HG03439 (cell line): ENCODE data around the gene INHBC.

Source experiments
- ATAC-seq: cut with Tn5 transposase; IDR thresholded peaks from one replicate; pipeline ENCODE4 v1.9.1; 2021; ENCODE audit warnings: mild to moderate bottlenecking, moderate library complexity; ENCODE audit not compliant: unreplicated experiment

INHBC gene

DNA sequence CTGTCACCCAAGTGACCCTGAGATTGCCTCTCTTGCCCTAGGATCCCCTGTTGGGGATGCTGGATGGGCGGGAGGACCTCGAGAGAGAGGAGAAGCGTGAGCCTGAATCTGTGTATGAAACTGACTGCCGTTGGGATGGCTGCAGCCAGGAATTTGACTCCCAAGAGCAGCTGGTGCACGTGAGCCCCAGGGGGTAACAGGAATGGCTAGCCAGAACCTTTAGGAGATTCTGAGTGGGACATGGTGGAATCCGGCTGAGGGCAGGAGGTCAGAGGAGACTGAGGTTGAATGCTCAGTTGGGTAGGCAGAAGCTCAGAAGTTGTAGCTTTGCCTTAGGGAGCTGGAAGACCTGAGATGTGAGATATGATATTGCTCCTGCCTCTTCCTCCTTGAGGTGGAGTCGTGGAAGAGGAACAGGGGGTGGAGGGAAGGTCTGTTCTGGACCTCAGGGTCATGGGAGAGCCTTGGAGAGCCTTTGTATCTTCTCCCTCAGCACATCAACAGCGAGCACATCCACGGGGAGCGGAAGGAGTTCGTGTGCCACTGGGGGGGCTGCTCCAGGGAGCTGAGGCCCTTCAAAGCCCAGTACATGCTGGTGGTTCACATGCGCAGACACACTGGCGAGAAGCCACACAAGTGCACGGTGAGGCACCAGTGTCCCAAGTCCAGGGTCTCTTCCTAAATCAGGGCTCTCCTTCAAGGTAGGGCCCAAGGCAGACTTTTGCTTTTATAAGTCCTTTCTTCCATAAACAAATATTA is 31.3 kb downstream of the INHBC start:
- no peak for ATAC-seq

DNA sequence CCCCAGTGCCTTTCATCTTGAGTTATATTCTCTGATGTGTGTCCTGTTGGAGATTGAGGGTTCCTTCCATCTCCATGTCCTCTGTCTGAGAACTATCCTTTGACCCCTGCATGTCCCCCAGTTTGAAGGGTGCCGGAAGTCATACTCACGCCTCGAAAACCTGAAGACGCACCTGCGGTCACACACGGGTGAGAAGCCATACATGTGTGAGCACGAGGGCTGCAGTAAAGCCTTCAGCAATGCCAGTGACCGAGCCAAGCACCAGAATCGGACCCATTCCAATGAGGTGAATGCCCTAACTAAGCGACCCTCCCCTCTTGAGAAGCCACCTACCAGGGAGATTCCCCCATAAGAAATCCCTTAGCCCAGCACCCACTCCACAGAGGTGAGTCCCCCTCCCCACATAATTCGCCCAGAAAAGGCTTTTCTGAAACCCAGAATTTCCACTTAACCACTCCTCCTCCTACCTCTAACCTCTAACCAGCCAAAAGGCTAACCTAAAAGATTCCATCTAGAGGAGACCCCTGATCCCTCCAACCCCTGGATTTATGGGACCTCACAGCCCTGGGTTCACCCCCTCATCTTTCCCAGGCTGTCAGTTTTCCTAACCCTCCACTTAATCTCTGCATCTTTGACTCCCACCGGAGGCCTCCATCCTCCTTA is 32.8 kb downstream of the INHBC start:
- ATAC-seq, result no peak

DNA sequence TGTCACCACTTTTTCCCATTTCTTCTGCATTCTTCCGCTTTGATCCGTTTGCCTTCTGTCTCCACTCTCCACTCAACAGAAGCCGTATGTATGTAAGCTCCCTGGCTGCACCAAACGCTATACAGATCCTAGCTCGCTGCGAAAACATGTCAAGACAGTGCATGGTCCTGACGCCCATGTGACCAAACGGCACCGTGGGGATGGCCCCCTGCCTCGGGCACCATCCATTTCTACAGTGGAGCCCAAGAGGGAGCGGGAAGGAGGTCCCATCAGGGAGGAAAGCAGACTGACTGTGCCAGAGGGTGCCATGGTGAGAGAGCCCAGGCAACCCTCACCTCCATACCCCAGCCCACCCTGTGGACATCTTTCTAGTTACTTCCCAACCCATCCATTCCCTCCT is 33.3 kb downstream of the INHBC start:
- no peak for ATAC-seq

DNA sequence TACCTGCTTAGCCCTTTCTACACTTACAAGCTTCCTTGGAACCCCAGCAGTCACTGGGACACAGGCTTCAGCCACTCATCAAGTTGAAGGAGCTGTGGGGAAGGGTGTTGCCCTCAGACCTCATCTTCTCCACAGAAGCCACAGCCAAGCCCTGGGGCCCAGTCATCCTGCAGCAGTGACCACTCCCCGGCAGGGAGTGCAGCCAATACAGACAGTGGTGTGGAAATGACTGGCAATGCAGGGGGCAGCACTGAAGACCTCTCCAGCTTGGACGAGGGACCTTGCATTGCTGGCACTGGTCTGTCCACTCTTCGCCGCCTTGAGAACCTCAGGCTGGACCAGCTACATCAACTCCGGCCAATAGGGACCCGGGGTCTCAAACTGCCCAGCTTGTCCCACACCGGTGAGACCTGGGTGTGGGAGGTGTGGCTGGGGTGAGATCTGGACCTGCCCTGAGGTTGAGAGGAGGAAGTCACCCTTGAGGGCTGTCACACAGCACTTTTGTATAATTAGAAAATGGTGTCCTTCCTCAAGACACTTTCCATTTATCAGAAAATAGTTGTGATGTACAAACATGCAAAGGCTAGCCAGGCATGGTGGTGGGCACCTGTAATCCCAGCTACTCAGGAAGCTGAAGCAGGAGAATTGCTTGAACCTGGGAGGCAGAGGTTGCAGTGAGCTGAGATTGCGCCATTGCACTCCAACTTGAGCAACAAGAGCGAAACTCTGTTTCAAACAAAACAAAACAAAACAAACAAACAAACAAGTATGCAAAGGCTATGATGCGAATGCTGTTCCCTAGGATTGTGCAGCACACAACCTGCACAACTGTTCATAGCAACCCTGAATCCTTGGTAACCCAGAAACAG is 34.9 kb downstream of the INHBC start:
- no peak for ATAC-seq

DNA sequence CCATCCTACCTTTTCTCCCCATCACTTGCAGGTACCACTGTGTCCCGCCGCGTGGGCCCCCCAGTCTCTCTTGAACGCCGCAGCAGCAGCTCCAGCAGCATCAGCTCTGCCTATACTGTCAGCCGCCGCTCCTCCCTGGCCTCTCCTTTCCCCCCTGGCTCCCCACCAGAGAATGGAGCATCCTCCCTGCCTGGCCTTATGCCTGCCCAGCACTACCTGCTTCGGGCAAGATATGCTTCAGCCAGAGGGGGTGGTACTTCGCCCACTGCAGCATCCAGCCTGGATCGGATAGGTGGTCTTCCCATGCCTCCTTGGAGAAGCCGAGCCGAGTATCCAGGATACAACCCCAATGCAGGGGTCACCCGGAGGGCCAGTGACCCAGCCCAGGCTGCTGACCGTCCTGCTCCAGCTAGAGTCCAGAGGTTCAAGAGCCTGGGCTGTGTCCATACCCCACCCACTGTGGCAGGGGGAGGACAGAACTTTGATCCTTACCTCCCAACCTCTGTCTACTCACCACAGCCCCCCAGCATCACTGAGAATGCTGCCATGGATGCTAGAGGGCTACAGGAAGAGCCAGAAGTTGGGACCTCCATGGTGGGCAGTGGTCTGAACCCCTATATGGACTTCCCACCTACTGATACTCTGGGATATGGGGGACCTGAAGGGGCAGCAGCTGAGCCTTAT is 35.8 kb downstream of the INHBC start:
- no peak for ATAC-seq

DNA sequence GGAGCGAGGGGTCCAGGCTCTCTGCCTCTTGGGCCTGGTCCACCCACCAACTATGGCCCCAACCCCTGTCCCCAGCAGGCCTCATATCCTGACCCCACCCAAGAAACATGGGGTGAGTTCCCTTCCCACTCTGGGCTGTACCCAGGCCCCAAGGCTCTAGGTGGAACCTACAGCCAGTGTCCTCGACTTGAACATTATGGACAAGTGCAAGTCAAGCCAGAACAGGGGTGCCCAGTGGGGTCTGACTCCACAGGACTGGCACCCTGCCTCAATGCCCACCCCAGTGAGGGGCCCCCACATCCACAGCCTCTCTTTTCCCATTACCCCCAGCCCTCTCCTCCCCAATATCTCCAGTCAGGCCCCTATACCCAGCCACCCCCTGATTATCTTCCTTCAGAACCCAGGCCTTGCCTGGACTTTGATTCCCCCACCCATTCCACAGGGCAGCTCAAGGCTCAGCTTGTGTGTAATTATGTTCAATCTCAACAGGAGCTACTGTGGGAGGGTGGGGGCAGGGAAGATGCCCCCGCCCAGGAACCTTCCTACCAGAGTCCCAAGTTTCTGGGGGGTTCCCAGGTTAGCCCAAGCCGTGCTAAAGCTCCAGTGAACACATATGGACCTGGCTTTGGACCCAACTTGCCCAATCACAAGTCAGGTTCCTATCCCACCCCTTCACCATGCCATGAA is 36.5 kb downstream of the INHBC start:
- no peak for ATAC-seq

DNA sequence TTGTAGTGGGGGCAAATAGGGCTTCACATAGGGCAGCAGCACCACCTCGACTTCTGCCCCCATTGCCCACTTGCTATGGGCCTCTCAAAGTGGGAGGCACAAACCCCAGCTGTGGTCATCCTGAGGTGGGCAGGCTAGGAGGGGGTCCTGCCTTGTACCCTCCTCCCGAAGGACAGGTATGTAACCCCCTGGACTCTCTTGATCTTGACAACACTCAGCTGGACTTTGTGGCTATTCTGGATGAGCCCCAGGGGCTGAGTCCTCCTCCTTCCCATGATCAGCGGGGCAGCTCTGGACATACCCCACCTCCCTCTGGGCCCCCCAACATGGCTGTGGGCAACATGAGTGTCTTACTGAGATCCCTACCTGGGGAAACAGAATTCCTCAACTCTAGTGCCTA is 37.1 kb downstream of the INHBC start:
- no peak for ATAC-seq

DNA sequence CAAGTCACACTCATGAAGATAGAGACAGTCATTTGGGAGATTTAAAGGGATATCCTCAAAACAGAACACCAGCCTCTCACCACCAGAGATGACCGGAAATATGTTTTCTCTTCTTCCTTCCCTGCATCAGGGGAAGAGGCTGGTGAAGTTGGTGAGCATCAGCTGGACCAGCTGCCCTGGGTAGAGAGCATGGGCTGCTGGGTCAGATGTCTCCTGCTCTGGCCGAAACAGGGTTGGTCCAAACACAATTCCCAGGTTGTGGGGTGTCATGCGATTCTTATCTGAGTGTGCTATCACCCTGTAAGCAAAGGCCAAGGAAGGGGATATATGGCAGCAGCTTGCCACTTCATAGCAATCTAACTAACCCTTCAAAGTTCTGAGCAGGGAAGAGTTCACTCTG is 37.8 kb downstream of the INHBC start:
- ATAC-seq, result no peak

DNA sequence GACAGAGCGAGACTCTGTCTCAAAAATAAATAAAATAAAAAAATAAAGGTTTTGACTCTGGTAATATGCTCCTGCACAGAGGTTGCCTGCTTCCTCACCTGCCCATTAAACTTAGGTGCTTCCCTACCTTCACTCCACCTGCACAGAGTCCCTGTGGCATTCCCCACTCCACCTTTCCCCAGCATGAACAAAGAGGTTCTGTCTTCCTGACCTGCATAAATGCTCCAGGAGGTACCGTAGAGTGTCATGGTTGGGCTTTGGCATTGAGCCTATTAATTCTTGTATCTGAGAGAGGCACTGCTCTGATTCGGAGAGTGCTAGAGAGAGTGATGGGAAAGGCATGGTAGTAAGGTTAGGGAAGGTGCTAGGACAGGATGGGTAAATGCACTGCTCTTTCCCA is 38.8 kb downstream of the INHBC start:
- ATAC-seq, result no peak

DNA sequence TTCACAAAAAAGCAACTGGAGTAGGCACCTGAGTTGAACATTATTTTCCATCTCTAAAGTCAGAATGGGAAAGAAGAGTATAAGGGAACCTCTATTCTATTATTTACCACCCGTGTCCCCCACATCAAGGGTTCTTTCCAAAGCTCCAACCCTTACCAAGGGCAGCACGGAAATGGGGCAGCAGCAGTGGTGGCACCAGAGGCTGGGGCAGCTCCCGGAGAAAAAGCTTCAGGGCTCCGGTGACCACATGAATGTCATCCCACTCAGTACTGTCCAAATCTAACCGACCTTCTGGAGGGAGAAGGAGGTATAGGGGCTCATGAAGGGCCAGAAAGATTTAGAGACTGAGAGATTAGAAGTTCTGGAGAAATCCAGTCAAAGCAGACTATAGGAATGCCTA is 39.3 kb downstream of the INHBC start:
- ATAC-seq, result no peak

DNA sequence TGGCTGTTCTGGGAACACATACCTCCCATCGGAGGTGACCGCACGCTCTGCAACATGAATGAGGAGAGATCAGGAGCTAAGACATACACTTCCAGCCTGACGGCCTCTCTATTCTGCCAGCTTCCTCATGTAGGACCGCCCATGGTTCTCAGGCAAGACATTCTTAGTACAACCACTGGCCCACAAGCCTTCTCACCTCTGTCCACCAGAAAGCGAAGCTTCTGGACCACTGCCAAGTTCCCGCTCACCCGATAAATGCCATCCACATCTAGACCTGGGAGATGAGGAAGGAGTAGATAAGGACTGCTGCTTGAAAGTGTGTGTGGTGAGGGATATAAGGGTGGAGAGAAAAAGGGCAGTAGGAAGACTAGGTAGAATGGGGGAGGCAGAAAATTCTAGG is 39.8 kb downstream of the INHBC start:
- no peak for ATAC-seq

DNA sequence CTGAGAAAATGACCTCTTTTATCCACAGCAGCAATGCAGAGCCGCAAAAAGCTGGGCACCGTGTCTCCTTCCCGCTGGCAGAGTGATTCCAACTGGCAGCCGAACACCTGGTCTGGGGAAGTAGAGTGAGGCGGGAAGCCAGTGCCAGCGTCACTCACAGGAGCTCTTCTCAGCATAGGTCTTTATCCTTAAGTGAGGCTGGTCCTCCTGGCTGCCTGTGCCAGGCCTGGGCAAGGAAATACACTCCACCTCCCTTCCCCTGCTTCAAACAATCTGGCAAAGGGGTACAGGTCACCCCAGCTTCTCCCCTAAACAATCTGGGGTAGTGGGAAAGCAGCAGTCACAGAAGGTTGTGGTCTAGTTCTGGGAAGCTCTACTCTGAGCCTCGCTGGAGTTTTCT is 40.3 kb downstream of the INHBC start:
- ATAC-seq, result no peak

DNA sequence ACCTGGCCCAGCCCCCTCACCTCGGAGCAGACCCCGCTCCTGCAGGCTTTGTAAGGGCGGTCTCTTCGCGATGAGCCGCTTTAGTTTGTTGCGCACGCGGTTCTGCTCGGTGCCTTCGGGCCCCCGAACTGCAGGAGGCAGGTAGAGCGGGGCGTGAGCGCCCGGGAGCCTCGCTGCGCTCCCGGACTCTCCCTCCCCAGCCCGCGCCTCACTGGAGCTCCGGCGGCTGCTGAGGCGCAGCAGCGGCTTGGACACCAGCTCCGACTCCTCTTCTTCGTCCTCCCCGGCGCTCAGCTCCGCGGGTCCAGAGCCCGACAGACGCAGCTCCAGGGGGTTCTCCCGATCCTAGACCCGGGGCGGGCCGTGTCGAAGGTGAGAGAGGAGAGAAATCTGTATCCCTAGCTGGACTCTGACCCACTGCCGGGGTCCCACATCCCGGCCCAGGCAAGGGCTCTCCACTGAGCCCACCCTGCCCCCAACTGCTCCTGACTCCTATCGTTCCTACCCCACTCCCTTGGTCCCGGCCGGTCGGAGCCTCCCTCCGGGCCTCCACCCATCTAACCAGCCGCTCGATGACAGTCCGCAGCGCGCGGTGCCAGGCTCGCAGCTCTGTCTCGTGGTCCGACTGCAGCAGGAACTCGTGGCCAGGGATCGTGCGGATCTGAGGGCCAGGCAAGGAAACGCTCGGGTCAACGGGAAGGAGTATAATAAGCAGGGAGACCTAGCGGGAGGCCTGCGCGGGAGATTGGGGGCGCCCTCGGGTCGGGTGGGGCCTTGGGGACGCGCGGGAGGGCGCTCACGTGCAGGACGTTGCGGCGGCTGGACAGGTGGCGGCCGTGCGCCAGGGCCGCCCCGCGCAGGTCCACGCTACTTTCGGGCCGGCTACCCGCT is 40.9 kb downstream of the INHBC start:
- ATAC-seq, result no peak

DNA sequence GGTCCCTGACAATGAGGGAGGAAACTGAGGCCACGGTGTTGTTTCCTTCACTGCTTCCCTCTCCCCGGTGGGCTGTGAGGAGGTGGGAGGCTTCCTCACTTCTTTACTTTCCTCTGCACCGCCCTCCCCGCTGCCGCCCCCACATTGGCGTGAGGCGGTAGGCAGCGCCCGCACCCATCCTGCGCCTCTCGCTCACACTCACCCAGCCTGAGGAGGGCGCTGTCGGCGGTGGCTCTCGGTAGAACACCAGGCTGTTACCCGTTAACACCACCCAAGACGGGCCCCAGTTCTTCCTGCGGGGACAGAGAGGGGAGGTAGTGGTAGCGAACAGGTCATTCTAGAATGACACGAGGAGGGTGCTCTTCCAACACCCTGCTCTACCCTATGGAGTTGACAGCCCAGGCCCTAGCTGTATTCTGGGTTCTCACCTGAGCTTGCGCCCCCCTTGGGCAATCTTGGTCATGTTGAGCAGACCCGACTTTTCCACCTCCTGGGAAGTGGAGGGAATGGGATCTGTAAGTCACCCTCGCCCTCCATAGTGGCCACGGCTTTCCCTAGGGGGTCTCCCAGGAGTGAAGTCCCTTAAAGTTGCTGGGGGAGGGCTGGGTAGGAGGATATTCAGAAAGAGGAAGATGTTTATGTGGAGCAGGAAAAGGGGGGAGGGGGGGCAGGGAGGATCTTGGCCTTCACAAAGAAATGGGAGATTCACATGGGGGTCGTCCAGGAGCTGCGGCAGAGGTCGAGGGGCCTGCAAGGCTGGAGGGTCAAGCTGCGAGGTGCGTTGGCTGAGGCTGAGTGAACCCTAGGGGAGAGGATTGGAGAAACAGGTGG is 41.8 kb downstream of the INHBC start:
- ATAC-seq, result peak; percentile 43

DNA sequence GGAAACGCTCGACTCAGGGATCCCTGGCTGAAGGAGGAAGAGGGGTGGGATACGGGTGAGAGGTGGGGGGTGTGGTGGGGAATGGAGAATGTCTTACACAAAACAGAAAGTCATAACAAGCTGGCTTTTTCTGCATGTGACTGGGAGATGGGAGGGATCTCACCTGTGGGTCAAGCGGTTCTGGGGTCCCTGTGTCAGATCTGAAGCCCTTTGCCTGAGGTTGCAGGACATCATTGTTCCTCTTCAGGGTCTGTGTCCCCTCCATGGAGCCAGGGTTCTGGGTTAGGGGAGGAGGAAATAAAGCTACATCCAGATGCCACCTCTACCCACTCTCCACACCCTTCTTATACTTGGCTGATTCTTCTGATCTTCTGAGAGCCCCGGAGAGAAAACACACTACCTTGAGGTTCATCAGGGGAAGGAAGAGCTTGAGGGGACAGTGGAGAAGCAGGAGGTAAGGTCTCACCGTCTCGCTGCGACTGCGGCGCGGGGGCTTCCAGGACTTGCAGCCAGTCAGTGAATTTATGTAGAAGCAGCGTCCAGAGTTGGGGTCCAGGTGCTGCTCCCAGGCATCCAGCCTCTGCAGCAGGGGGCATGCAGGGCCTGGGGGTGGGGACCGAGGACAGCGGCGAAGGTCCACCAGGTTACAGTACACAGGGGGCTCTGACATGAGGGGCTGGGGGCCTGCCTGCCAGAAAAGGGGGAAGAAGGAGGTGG is 42.6 kb downstream of the INHBC start:
- ATAC-seq, result no peak

DNA sequence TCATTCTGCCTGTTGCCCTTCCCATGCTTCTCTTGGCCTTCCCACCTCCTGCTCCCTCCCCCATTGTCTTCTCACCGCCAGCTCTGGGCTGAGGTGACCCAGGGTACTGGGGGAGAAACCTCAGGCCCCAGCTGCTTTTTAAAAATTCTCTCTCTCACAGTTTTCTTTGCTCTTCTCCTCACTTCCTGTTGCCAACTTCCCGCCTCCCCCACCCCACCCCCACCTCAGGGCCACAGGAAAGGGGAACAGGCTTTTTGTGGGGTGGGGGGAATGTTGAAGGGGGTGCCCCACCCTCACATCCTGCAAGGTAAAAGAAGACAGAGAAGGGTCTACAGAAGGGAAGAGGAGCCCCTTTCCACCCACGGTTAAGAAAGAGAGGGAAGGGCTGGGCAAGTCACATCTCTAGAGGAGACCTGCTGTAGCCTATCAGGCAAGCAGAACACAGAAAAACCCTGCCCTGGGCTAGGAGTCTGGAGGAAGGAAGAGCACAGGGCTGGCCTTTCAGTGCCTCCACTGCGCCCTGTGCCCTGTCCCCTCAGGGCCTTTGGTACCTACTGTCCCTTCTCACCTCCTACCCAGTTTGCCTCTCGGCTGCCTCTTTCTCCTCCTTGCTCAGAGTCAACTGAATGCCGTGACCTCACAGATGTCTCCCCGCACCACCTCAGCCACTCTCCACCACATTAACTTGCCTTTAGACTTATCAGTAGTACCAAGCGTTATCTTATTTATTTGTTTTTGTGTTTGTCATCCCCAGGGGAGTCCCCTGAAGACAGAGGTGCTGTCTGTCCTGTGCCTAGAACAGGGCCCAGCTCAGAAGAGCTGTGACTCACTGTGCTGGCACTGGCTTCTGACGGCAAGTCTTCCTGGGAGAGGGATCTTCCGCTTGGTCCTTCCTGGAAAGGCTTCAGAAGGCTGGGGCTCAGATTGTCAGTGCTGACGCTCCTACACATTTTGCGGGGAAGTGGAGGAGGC is 43.4 kb downstream of the INHBC start:
- no peak for ATAC-seq

DNA sequence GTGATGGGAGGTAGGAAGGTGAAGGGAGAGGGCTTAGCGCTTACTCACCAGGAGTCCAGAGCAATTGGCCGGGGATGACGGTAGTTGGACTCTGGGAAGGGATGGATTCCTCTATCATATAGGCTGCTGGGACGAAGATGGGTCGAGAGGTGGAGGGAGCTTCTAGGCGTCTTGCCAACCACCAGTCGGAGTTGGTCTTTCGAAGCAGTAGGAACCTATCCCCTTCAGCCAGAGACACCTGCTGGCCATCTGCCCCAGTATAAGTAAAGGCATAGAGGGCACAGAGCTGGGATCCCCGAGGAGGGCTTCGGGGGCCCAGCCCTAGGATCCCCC is 44.4 kb downstream of the INHBC start:
- ATAC-seq, result no peak
